GM12875 (cell line): ENCODE measurements around the gene DNHD1.

ENCODE experiments used
- H3K4me3 ChIP-seq: one replicate; pipeline ENCODE4 v1.5.1; 2011; ENCODE audit warnings: low read depth, low read length, control low read depth
- CTCF ChIP-seq: IDR thresholded peaks from 2 replicates; pipeline ENCODE4 v1.5.1; 2011; ENCODE audit warnings: low read depth, mild to moderate bottlenecking, control low read depth, inconsistent platforms, low read length, moderate library complexity, borderline replicate concordance; ENCODE audit not compliant: insufficient read depth

Gene DNHD1

GRCh38 chr11:6587360-6587953 lies 90.4 kb downstream of the DNHD1 start:
- no peak for TF ChIP-seq CTCF
- H3K4me3 ChIP-seq = no peak overlapping the region

- TF ChIP-seq CTCF = no peak
- no peak overlapping the region for H3K4me3 ChIP-seq
Measured at GRCh38 chr11:6588018-6588417, 90.9 kb downstream of the DNHD1 start.

- H3K4me3 ChIP-seq = no peak overlapping the region
- TF ChIP-seq CTCF = no peak
Measured at GRCh38 chr11:6594142-6594768, 97.2 kb downstream of the DNHD1 start.

- no peak for TF ChIP-seq CTCF
- H3K4me3 ChIP-seq = no peak overlapping the region
Measured at GRCh38 chr11:6596239-6596877, 99.3 kb downstream of the DNHD1 start.

GRCh38 chr11:6598555-6598954 lies 101.5 kb downstream of the DNHD1 start:
- no peak for TF ChIP-seq CTCF
- H3K4me3 ChIP-seq = no peak overlapping the region

GRCh38 chr11:6599449-6599848 lies 102.4 kb downstream of the DNHD1 start:
- H3K4me3 ChIP-seq = no peak overlapping the region
- TF ChIP-seq CTCF = no peak
